CD4-positive, alpha-beta T cell treated with Interleukin-17A for 4 hours (primary cell): ENCODE data around the gene CCNK.

Experiments used
- DNase-seq: peaks from one replicate; pipeline ENCODE4 v3.0.0-alpha.2; 2020; ENCODE audit warnings: mixed read lengths

The CCNK gene

DNA sequence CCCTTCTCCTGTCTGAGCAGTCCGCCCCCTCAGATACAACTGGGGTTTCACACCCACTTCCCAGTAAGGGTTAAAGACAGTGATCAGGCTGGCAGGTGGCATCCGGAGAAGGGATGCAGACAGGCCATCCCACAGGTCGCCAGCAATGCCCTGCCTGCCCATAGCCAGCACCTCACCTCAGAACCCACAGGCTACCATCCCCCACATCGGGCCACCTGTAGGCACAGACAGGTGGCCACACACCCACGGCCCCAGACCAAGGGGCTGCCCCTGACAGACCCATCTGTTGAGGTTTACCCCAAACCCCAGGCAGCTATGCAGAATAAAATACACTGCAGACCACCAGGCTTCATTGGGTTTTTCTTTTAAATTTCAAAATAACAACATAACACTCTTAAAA is 57.5 kb downstream of the CCNK start:
- no peak for DNase-seq

DNA sequence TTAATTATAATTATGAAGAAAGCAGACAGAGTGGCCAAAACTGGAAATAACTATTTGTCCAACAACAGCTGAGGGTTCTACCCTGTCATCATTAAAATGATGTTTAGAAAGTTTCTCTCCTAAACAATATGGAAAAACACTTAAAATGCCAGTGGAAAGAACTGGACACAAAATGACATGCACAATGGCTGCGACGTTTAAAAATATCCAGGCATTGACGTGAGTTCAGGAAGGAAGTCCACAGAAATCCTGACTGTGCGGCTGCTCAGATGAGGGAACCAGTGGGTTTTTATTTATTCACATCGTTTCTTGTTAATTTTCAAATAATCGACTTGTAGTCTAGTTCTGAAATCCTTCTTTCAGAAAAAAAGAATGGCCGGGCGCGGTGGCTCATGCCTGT is 58.3 kb downstream of the CCNK start:
- no peak for DNase-seq

DNA sequence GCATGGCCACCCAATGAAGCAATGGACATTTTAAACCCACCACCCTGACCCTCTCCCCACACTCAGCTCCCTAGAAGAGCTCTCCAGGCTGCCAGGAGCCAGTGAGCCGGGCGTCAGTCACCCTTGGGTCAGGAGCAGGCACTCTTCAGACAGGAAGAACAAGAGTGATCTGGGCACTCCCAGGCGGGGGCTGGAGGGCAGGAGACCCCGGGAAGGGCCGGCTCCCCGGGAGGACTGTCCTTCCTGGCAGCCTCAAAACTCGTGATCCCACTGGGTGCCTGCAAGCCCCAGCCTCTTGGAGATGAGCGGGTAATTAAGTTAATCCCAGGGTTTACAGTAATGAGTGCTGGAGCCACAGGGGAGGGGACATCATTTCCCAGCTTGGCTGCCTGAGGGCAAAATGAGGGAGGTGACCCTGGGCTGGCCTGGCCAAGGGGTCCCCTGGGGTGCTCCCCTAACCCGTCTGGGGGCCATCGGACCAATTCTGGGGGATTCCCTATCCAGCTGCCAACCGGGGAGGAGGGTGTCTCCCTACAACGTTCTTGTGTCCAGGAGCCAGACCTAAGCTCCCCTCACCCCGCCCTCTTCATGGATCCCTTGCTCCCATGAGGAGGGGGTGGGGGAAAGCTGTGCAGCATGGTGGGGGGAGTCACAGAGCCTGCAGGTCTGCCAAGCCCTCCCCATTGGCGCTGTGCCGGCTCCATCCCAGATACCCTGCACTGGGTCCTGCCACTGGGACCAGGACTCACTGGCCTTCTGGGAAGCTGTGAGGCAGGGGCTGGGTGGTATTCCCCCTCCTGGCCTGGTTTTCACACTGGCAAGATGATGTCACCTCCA is 59.2 kb downstream of the CCNK start:
- DNase-seq: no peak

DNA sequence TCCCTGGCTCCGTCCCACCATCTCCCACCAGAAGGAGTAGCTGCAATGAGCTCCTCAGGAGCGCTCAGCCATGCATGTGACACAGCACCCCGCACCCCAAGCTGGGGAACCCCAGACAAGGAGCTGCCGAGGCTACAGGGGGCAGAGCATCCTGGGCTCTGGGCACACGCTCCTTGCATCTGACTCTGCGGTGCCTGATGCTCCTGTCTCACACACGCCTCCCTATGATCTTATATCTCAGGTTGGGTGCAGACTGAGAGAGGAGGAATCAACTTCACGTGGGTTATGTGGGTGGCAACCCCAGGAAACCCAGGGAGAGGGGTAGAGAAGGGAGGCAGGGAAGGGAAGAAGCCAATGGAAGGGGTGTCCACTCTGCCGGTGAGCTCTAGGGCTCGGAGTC is 60.0 kb downstream of the CCNK start:
- DNase-seq: no peak

DNA sequence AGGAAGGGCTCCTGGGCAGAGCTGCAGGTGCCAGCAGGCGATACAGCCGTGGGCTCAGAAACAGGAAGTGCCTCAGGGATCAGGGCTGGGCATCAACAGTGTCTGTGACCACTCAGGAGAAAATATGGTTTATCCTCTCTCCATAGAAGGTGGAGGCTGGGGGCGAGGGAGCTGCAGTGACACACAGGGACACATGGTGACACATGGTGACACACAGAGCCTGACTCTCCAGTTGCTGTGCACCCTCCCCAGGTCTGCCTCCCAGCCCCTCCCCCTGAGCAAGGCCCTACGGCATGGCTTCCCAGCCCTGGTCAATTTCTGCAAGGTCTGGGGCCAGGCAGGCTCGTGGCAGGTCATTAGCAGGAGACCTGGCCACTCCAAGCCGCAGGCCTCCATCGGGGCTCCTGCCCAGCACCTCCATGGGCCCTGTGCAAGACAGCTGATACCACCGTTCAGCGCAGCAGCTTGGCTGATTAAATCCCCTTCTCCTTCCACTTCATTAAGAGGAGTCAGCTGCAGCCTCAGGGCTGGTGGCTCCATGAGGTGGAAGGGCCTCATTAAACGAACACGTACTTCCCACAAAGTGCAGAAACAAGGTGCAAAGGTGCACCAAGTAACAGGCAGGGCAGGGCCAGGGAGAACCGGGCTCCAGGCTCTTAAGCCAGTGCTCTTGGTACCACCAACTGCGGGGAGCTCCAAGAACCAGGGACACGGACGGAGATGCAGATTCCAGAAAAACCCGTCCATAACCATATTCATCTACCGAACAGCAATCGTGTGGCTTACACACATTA is 60.7 kb downstream of the CCNK start:
- DNase-seq: no peak

- no peak for DNase-seq
These were observed 61.4 kb downstream of the CCNK start for GRCh38 chr14:99542566-99542965.

- no peak for DNase-seq
These were observed 62.2 kb downstream of the CCNK start for GRCh38 chr14:99543370-99543769.

DNA sequence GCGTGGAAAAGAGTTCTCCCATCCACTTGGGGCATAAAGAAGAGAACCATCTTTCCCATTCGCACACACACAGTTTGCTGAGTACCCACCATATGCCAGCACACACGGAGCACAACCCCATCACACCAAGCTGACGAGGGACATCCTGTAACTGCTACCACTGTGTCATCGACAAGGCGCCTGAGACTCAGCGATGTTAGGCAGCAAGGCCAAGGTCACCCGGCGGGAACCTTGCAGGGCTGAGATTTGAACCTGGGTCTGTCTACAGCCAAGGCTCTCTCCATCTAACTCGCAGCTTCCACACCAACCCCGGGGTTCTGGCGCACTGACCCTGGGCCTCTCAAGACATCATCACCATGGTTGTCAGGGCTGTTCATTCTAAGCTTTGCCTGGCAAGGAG is 62.8 kb downstream of the CCNK start:
- no peak for DNase-seq

- no peak for DNase-seq
These were observed 63.8 kb downstream of the CCNK start for GRCh38 chr14:99544991-99545390.

DNA sequence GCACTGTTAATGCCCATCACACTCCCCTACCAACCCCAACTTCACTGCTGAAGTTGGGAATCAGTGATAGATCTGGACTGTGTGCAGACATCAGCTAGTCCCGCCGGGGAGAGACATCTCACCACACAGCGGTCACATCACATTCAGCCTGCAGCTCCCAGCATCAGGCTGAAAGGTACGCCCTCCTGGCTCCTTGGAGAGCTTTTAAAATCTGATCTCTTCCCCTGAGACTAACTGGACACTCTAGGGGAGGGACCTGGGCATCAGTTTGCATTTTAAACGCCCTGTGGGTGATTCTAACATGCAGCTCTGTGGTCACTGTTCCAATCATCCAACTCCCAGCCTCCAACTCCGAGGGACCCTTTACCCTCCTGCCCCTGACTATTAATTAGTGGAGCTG is 64.4 kb downstream of the CCNK start:
- DNase-seq: no peak

- no peak for DNase-seq
These were observed 65.1 kb downstream of the CCNK start for GRCh38 chr14:99546234-99546879.

GRCh38 chr14:99548255-99548654 is 67.0 kb downstream of the CCNK start:
- DNase-seq: no peak

GRCh38 chr14:99548871-99549515 is 67.8 kb downstream of the CCNK start:
- no peak for DNase-seq

DNA sequence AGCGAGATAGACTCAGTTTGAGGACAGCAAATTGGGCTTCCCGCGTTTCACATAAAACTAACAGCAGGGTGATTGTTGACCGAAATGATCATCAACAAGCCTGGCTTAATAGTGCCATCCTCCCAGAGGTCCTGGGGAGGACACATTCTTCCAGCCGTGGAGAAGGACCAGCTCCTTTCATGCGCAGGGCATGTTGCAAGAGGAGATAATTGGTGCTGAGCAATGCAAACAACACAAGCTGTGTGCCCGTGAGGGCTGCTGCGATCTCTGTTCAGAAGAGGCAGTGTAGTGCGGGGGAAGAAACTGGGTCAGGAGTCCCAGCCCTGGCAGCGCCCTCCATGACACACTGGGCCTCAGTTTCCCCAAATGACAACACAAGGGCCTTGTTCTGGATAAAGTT is 68.5 kb downstream of the CCNK start:
- no peak for DNase-seq

DNA sequence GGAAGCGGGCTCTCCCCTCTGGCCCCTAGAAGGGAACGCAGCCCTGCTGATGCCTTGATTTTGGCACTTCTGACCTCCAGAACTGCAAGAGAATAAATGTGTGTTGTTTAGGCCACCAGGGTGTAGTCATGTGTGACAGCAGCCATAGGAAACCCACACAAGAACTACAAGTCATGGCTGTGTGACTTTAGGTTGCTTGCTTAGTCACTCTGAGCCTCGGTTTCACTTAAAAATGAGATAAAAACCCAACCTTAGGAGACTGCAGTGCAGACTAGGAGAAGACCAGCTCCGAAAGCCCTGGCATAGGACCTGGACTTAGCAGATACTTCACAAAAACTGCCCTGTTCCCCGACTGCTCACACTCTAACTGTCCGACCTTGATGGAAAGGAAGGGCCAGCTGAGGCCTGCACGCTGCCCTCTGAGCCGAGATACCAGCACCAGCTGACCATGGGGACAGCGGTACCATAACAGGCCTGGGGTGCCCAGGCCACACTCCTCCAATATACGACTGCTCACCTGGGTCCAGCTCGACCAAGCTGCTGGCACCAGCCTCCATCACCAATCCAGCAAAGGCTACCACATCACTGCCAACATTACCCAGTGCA is 69.3 kb downstream of the CCNK start:
- no peak for DNase-seq

DNA sequence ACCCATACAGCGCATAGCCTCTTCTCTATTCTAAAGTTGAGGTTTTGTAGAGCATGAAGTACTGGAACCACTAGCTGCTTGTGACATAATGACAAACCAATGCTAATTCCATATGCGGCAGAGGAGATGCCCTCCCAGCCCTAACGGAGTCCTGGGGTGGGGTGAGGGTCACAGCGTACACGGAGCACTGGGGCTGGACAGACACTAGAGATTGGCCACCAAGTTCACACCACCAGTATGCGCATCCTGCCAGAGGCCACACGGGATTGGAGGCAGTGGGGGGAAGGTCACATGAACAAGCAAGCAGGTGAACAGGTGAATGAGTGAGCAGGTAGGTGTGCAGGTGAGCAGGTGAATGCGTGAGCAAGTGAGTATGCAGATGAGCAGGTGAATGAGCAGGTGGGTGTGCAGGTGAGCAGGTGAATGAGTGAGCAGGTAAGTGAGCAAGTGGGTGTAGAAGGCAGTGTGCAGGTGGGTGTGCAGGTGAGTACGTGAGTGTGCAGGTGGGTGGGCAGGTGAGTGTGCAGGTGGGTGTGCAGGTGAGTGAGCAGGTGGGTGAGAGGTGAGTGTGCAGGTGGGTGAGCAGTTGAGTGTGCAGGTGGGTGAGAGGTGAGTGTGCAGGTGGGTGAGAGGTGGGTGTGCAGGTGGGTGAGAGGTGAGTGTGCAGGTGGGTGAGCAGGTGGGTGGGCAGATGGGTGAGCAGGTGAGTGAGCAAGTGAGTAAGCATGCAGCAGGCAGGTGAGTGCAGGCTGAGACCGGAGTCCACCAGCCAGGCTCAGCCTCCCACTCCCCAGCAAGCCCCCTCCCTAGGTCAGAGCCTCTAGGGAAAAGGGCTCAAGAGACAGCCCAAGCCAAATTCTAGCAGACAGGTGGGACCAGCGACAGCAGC is 70.1 kb downstream of the CCNK start:
- DNase-seq: no peak

DNA sequence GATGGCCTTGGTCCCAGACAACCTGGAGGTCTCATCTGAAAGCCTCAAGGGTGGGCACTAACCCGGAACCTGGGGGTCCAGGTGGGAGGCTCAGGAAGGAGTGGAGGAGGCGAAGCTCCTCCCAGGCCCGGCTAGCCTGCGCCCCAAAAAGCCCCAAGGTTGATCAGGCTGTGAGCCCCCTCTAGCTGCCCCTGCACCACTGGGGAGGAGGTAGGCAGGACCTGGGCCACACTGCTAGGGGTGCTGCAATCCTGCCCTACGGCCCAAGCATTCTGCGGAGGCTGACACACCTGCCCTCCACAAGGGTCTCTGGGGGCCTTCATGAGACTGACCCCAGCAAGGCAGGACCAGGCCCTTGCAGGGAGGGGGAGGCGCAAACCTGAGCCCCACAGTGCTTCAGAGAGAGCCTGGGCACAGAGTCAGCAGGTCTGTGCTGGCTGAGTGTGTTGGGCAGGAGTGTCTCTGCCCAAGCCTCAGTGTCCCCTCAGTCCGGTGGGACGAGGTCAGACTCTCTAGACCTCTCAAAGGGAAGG is 70.9 kb downstream of the CCNK start:
- no peak for DNase-seq

- DNase-seq: no peak
These were observed 71.5 kb downstream of the CCNK start for GRCh38 chr14:99552572-99553216.

DNA sequence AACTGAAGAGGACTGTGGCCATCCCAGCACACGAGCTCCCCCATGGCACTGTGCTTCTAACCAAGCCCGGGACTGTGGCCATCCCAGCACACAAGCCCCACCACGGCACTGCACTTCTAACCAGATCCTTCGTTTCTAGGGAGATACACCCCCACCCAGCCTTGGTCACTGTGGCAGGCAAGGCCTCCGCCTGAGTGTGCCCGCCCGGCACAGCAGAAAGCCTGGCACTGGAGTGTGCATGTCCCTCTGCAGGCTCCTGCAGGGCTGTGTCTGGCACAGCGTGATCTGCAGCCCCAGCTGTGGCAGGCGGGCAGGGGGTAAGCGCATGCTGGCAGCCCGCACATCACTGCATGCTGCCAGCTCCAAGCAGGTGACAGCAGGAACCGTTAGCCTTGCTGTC is 73.0 kb downstream of the CCNK start:
- no peak for DNase-seq

DNA sequence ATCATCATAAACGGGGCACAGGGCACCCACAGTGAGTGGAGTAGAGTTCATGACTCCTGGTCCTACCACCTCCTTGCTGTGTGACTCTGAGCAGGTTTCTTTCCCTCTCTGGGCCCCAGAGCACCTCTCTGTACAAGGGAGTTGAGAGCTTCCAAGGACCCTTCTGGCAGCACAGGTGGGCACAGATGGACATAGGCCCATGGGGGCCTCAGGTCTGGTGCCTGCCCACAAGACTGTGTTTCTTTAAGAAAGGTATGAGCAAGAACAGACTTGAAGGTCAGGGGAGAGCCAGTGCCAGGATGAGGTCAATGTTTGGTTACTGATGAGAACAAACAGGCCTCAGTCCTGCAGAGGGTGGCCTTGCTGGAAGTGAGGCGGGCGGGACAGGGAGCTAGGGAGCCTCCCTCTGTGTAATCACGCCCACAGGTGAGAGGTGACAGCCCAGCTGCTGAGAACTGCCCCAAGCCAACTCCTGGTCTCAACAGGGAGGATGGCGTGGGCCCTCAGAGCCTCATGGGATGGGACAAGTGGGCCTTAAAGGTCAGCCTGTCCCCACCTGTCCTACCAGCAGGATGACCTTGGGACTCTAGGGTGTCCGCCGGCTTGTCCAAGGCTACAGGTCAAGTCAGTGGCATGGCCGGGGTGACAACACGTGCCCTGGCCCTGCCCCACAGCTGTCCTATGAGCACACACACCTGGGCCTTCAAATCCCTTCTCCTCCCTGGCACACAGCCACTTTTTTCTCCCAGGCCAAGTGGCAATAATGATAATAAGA is 73.7 kb downstream of the CCNK start:
- DNase-seq: no peak
